Dermis microvascular lymphatic vessel endothelial cell (primary cell): ENCODE data around the gene IFI27L2. TPM values are rescaled to one million over a fixed set of nuclear protein-coding genes. Genes with fewer than 3 reads are reported as not detected.

ENCODE experiments used
- DNase-seq, 2 donors: peaks; one replicate each; pipeline versions ENCODE4 v3.0.0 to v3.0.0-alpha.2; 2010; ENCODE audit warnings: low read depth in 2 of 2
- total RNA-seq: library from RNA; depleted of rRNA; stranded (reverse); fragments of >200 nt; gene quantifications from 2 replicates; pipeline ENCODE4 v1.2.1, GENCODE V29; 2014

Gene IFI27L2
- total RNA-seq, 1 donor from 2014 or later: 8.9 TPM

GRCh38 chr14:94153750-94154342 is 24.4 kb upstream of the IFI27L2 start:
- no peak for DNase-seq

- DNase-seq: no peak
Observed at GRCh38 chr14:94152676-94153075, 23.3 kb upstream of the IFI27L2 start.

- DNase-seq: peak in 1 of 2 donors; percentile 16
Observed at GRCh38 chr14:94145902-94146527, 16.6 kb upstream of the IFI27L2 start.

- no peak for DNase-seq
Observed at GRCh38 chr14:94144765-94145164, 15.4 kb upstream of the IFI27L2 start.

GRCh38 chr14:94143711-94144110 is 14.3 kb upstream of the IFI27L2 start:
- DNase-seq: no peak

GRCh38 chr14:94143239-94143638 is 13.8 kb upstream of the IFI27L2 start:
- peak in 1 of 2 donors; percentile 12 for DNase-seq

GRCh38 chr14:94142836-94143235 is 13.4 kb upstream of the IFI27L2 start:
- DNase-seq: no peak

GRCh38 chr14:94142247-94142646 is 12.8 kb upstream of the IFI27L2 start:
- no peak for DNase-seq

GRCh38 chr14:94139421-94139820 is 10.0 kb upstream of the IFI27L2 start:
- DNase-seq: no peak

GRCh38 chr14:94139006-94139405 is 9.6 kb upstream of the IFI27L2 start:
- DNase-seq: no peak

- DNase-seq: no peak
Observed at GRCh38 chr14:94138251-94138650, 8.8 kb upstream of the IFI27L2 start.

GRCh38 chr14:94136575-94137331 is 7.3 kb upstream of the IFI27L2 start:
- peak; percentile 67 to 76 for DNase-seq

GRCh38 chr14:94135476-94135875 is 6.1 kb upstream of the IFI27L2 start:
- no peak for DNase-seq

GRCh38 chr14:94132285-94132887 is 3.0 kb upstream of the IFI27L2 start:
- peak; percentile 53 to 71 for DNase-seq

GRCh38 chr14:94129758-94130414 is 482 bp upstream of the IFI27L2 start:
- peak in 1 of 2 donors; percentile 29 for DNase-seq

- no peak for DNase-seq
Observed at GRCh38 chr14:94128216-94128839, 1.1 kb downstream of the IFI27L2 start.

GRCh38 chr14:94127330-94127729 is 2.1 kb downstream of the IFI27L2 start:
- no peak for DNase-seq

- no peak for DNase-seq
Observed at GRCh38 chr14:94126800-94127199, 2.6 kb downstream of the IFI27L2 start.

GRCh38 chr14:94126419-94126677 is 3.1 kb downstream of the IFI27L2 start:
- no peak for DNase-seq

GRCh38 chr14:94125659-94126418 is 3.6 kb downstream of the IFI27L2 start:
- no peak for DNase-seq
